Gastrocnemius medialis (tissue), 4 donors: ENCODE data around the gene SPATA46.

ENCODE experiments used
- CTCF ChIP-seq, 5 experiments: fragments of 450-650 bp in 3 of 5; fragments of 200-600 bp in 2 of 5; sonication (generic) in 2 of 5; IDR thresholded peaks in 4 of 5; conservative IDR thresholded peaks in 1 of 5; 1 replicate in 4 of 5; 2 replicates in 1 of 5; pipeline ENCODE4 v1.5.1; 2016 to 2019; ENCODE audit warnings: antibody characterized with exemption in 5 of 5, mild to moderate bottlenecking in 3 of 5, moderate library complexity in 3 of 5
- POLR2A ChIP-seq, 2 donors: fragments of 450-650 bp; IDR thresholded peaks; one replicate each; pipeline ENCODE4 v1.6.1; 2017; ENCODE audit warnings: antibody characterized with exemption in 2 of 2, mild to moderate bottlenecking in 2 of 2, moderate library complexity in 2 of 2

GRCh38 chr1:162388083-162388594 is 11.5 kb upstream of the SPATA46 start:
- no peak for TF ChIP-seq CTCF (IDR thresholded peaks at IDR 0.05 in 4 of 5, conservative IDR thresholded peaks at IDR 0.05 in 1 of 5)
- TF ChIP-seq POLR2A (IDR thresholded peaks at IDR 0.05): no peak
